NOMO-1 (cell line): Measurements from ENCODE around the gene TENT4A.

Experiments used
- DNase-seq, 2 experiments: peaks; one replicate each; lab custom pipeline; 2025; ENCODE audit not compliant: unreplicated experiment in 2 of 2; lab: John Stamatoyannopoulos, UW

TENT4A gene

GRCh38 chr5:6730807-6731206 lies 17.6 kb downstream of the TENT4A start:
- DNase-seq: no peak

DNA sequence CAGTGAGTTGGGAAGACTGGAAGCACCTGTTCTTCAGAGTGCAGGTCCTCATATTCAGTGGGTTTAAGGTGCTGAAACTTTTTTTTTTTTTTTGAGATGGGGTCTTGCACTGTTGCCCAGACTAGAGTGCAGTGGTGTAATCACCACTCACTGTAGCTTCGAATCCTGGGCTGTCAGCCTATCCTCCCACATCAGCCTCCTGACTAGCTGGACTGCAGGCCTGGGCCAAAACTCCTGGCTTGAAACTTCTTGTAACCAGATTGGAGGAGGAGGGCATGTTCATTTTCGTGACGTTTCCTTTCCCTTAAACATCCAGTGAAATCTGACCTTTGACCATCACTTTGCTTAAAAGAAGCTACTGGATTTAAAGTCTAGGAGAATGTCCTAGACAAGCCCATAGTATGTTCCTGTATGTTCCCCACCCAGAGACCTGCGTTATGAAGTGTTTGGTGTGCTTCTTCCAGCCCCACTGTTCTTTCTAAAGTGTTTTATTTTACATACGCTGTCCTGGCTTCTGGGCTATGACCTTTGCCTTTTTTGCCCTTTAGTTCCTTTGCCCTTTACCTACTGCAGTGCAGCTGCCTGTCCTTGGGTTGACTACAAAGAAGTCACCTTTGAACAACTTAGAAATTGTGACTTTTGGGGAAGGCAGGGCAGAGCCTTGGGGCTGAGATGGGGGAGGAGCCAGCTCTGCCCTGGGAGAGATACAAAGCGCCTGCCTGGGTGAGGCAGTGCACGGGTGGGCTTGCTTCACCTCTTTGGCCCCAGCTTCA lies 18.4 kb downstream of the TENT4A start:
- DNase-seq: no peak

DNA sequence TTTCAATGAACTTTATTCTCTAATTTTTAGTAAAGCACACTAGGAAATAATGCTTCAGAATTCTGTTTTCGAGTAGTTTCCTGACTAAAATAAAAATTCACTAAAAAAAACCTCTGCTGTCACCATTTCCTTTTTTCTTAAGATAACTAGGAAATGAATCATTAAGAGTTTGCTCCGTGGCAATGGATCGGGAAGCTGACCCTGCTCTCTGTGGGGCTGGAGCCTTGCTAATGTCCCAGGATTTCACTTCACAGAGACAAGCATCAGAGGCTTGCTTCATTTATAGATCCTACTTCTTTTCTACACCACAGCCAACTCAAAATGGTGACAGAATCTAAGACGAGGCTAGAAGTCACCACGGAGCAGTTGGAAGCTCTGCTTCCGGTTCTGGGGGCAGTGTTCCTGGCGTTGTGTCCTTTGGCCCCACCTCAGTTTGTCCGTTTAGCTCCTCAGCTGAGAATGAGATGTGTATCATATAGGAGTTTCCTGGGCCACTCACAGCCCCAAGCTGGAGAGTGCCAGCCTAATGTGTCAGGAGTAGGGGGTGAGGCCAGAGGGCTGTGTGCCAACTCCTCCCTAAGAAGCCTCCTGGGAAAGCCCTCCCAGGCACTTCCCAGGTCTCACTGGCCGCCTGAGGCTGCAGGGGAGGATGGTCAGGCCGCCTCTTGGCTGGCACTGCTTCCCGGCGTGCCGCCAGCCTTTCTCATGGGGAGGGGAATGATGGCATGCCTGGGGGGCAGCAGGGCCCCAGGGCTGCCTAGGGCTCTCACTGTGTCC lies 19.6 kb downstream of the TENT4A start:
- no peak for DNase-seq

DNA sequence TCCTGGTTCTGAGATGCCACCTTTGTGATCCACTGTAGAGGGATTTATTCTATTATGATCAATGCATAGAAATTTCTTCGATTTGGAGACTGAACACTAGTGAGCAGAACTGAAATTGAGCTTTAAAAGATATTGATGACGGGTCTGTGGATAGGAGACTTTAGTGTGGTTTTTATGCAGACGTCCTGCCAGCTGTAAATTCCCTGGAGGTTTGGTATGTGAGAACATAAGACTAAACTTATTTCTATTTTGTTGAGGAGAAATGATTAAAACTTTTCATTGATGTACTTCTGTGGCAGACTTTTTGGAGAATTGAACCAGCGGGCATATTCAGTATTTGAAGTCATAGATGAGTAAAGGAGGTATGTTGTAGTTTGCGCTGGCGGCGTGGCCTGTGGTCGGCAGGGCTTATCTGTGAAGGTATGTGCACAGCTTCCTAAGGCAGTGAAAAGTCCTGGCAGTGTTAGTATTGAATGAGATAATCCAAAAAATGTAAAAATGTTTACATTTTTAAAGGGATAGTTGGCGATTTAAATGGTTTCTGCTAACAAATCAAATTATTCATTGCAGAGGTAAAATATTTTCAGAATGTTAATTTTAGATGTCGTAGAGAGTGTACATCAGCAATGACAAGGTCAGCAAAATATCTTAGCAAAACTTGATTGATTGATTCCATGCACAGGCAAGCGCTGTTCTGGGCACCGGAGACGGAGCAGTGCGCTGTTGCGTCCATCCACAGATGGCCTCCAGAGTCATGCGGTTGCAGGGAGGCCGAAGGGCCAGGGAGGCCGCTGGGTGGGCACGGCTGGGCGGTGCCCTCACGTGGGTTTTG lies 20.4 kb downstream of the TENT4A start:
- DNase-seq: no peak

DNA sequence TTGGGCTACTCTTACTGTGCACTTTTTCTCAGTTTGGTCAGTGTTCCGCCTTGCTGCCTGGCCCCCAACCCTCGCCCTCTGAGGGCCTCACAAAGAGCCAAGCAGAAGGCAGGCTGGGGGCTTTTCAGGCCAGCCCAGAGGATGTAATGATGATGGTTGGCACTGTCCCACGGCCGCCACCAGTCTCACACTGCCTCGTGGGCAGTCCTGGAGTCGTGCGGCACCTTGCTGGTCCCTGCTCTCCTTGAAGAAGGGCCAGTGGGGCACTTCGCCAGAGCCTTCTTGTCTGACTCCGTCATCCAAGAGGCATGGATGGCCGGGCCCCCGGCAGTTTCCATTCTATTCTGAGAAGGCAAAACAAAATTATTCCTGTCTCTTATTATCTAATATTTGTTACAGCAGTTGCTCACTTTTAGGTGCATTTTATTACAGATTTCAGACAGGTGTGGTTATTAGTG lies 21.0 kb downstream of the TENT4A start:
- DNase-seq: no peak

DNA sequence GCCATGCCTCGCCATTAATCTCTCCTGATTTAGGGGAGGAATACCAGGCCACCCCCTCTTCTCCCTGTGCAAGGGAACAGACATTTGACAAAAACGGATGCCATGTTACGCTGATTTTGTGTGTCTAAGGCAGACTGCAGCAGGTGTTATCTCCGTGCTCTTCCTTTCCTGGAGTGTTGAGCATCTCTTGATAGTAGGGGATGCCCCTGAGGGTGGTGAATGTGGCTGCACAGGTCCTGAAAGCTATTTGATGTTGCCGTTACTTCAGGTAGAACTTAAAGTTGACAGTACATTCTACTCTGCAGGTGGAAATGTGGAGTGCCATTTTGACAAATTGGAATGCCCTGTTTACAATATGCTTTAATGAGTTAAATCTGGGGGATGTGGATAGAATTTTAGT lies 21.5 kb downstream of the TENT4A start:
- DNase-seq: no peak

GRCh38 chr5:6736106-6736505 lies 22.9 kb downstream of the TENT4A start:
- no peak for DNase-seq

DNA sequence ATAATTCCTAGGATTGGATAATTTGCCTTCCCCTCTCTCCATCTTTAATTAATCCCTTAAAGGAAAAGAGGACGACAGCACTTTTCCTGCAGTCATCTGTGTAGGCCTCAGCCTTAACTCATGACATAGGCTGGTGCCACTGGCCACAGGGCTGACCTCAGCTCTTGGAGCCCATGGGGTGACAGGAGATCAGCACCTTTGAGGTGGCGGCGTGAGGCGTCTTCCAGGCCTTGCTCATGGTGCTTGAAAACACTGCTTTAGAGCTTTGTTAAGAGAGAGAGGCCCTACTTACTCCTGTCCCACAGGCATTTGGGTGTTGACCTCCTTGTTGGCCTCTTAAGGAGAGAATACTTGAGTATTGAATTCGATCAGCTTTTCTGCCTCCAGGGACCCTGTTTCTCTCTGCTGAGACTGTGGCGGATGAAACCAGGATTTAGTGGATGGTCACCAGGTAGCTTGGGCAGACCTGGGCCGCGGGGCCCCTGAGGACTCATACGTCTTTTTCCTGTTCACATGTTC lies 23.4 kb downstream of the TENT4A start:
- no peak for DNase-seq

- no peak for DNase-seq
These were observed 24.1 kb downstream of the TENT4A start for GRCh38 chr5:6737043-6737941.

DNA sequence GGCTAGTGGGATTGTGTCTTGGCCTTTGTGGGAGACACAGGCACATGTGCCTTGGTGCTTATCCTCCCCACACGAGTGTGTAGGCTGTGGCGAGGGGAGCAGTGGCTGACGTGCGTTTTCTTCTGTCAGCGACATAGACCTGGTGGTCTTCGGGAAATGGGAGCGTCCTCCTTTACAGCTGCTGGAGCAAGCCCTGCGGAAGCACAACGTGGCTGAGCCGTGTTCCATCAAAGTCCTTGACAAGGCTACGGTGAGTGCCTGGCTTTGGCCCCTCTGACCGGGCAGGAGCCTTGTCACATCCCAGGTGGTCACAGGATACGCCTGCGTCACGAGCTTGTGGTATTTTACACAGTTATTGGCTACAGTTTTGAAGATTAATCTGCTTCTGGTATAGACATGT lies 26.4 kb downstream of the TENT4A start:
- DNase-seq: no peak

GRCh38 chr5:6740586-6741150 lies 27.4 kb downstream of the TENT4A start:
- no peak for DNase-seq

- DNase-seq: no peak
These were observed 29.0 kb downstream of the TENT4A start for GRCh38 chr5:6742081-6742758.

GRCh38 chr5:6743161-6743560 lies 29.9 kb downstream of the TENT4A start:
- DNase-seq: no peak

GRCh38 chr5:6744841-6745705 lies 31.8 kb downstream of the TENT4A start:
- DNase-seq: no peak

- DNase-seq: peak; percentile 24 to 73
These were observed 32.5 kb downstream of the TENT4A start for GRCh38 chr5:6745706-6746222.

DNA sequence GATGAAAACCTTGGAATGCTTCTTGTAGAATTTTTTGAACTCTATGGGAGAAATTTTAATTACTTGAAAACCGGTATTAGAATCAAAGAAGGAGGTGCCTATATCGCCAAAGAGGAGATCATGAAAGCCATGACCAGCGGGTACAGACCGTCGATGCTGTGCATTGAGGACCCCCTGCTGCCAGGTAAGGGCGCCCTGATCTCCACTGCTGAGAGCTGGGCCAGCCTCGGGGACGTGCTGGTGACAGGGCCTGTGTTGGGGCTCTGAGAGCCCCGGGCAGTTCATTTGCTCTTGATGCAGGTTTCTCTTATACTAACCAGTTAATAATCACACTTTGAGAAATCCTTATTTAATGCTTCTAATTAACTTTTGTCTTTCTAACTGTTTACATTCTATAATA lies 33.0 kb downstream of the TENT4A start:
- DNase-seq: no peak

DNA sequence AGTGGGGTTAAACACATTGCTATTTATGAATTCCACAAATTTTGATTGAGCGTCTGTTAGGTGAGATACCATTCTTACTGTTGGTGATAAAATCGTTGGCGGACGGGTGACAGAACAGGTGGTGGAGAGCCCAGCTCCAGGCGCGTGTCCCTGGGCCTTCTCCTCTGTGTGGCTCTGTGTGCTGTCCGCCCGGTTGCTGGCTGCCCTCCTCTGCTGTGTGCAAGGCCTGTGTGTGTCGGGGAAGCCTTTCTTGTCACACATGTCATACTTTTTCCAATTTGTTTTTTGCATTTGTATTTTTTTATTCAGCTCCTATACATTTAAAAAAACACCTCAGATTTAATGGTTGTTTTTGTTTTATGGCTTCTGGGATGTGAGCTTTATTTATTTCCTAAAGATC lies 33.9 kb downstream of the TENT4A start:
- no peak for DNase-seq

- DNase-seq: no peak
These were observed 34.9 kb downstream of the TENT4A start for GRCh38 chr5:6748142-6748541.
